ENCODE measurements around the gene DDX39B.
"Not testable (repeated sequence)": the region's sequence is repeated elsewhere in the genome, so short reads cannot be mapped to it uniquely, and the experiment has no call there.

Gene DDX39B

GRCh38 chr6:31497531-31498476 is 44.0 kb downstream of the DDX39B start, which contains the start of gene MICB:
Gene MICB (plus strand): TSS chr6:31498145. CDS start chr6:31498194, 49 bp downstream.
- no peak for TF ChIP-seq CTCF (IDR thresholded peaks at IDR 0.05; ENCODE audit: insufficient read depth, low read length, missing control alignments)
- POLR2A ChIA-PET, result interaction anchor here (1.2 kb wide), 1 partner anchor 48 kb away, joined by 3 read pairs; the partner anchor contains the start of gene ATP6V1G2
- CTCF ChIA-PET, result interaction anchor here (0.7 to 3.0 kb wide), 5 partner anchors 19 to 101 kb away, joined by 3 to 19 read pairs (median 4); partner anchors contain the start of gene ATP6V1G2
- H3K4me3 ChIP-seq (ENCODE audit: low read depth, low read length), result peak within 1 kb of the TSS; percentile 73
- no peak for DNase-seq (ENCODE audit: low read depth, low spot score)

GRCh38 chr6:31496826-31497225 is 45.0 kb downstream of the DDX39B start:
- CTCF ChIA-PET, result interaction anchor here (0.6 to 3.0 kb wide), 4 partner anchors 20 to 102 kb away, joined by 3 to 19 read pairs (median 4); partner anchors contain the start of gene ATP6V1G2
- POLR2A ChIA-PET; DNase-seq (ENCODE audit: low read depth, low spot score): not testable (repeated sequence)
- peak overlapping the region; percentile 15; the same call in 1 of the 2 replicates for H3K4me3 ChIP-seq (ENCODE audit: low read depth, low read length)

GRCh38 chr6:31495580-31495979 is 46.2 kb downstream of the DDX39B start:
- H3K4me3 ChIP-seq (ENCODE audit: low read depth, low read length), result peak overlapping the region; percentile 70
- TF ChIP-seq CTCF (IDR thresholded peaks at IDR 0.05; ENCODE audit: insufficient read depth, low read length, missing control alignments), result no peak
- ChIA-PET CTCF (interaction anchor here (0.6 to 4.2 kb wide), 8 partner anchors 12 to 1155 kb away, joined by 3 to 99 read pairs (median 3); partner anchors contain the start of gene DDX39B), POLR2A (interaction anchor here (0.6 to 2.3 kb wide), 2 partner anchors 34 to 46 kb away, joined by 4 to 13 read pairs; partner anchors contain the start of genes DDX39B and MCCD1)
- DNase-seq (ENCODE audit: low read depth, low spot score), result no peak

- peak overlapping the region; percentile 70 for H3K4me3 ChIP-seq (ENCODE audit: low read depth, low read length)
- TF ChIP-seq CTCF (IDR thresholded peaks at IDR 0.05; ENCODE audit: insufficient read depth, low read length, missing control alignments), result peak; percentile 86
- ChIA-PET CTCF (interaction anchor here (0.7 to 4.2 kb wide), 22 partner anchors 8 to 104 kb away, joined by 3 to 99 read pairs (median 4); partner anchors contain the start of genes ATP6V1G2 and DDX39B), POLR2A (interaction anchor here (2.3 kb wide), 1 partner anchor 48 kb away, joined by 13 read pairs; the partner anchor contains the start of gene DDX39B)
- DNase-seq (ENCODE audit: low read depth, low spot score), result no peak
Observed at GRCh38 chr6:31493875-31494694, 47.7 kb downstream of the DDX39B start.

- ChIA-PET CTCF (interaction anchor here (0.6 to 4.2 kb wide), 19 partner anchors 9 to 104 kb away, joined by 3 to 99 read pairs (median 4); partner anchors contain the start of genes ATP6V1G2 and DDX39B), POLR2A (interaction anchor here (1.5 kb wide), 1 partner anchor 48 kb away, joined by 5 read pairs; the partner anchor contains the start of gene DDX39B)
- H3K4me3 ChIP-seq (ENCODE audit: low read depth, low read length), result peak overlapping the region; percentile 70
- not testable (repeated sequence) for DNase-seq (ENCODE audit: low read depth, low spot score)
Observed at GRCh38 chr6:31493550-31493874, 48.3 kb downstream of the DDX39B start.

- no peak for TF ChIP-seq CTCF (IDR thresholded peaks at IDR 0.05; ENCODE audit: insufficient read depth, low read length, missing control alignments)
- ChIA-PET POLR2A (no interaction called here), CTCF (interaction anchor here (1.3 to 1.7 kb wide), 3 partner anchors 93 to 108 kb away, joined by 3 to 9 read pairs (median 3); no protein-coding TSS in a partner anchor)
Observed at GRCh38 chr6:31490115-31490873, 51.5 kb downstream of the DDX39B start.

More at GRCh38 chr6:31490115-31490873, 51.5 kb downstream of the DDX39B start:
- no peak overlapping the region for H3K4me3 ChIP-seq (ENCODE audit: low read depth, low read length)
- DNase-seq (ENCODE audit: low read depth, low spot score), result no peak

Measured in AG04449 (cell line).